ENCODE data around the gene MMP20. TPM values are rescaled to one million over a fixed set of nuclear protein-coding genes. Genes with fewer than 3 reads are reported as not detected.
A peak's percentile ranks its signal among the peaks of the same experiment; 100 is the strongest.

MMP20 gene
- total and polyA plus RNA-seq, 2 of the 13 experiments (the other 11 are each of a cell fraction or from before 2014, with no cell fraction given), result 0.05 TPM; not detected in 1

DNA sequence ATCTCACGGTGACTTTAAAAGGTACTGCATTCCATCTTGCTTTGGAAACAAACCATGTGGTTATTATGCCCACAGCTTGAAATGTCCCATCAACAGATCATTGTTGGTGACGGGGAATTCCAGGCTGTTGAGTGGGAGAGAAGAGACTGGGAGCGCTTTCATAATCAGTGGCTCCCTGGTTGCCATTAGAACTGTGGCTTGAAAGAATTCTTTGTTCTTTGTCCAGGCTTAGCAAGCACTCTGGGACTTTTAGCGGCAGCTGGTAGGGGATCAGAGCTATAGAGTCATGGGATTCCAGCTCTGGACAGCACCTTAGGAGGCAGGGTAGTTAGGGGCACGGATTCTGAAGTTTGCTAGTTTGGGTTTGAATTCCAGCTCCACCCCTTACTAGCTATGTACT is 22.0 kb downstream of the MMP20 start (continued):
- no peak for TF ChIP-seq ZNF773 (CRISPR knock-in tag; IDR thresholded peaks at IDR 0.05; ENCODE audit: borderline replicate concordance)
- TF ChIP-seq SP140L (CRISPR knock-in tag; IDR thresholded peaks at IDR 0.05; ENCODE audit: borderline replicate concordance), result no peak
- TF ChIP-seq HMG20B (CRISPR knock-in tag; conservative IDR thresholded peaks at IDR 0.05), result no peak; the same call in 1 of the 2 replicates
- no peak for TF ChIP-seq ZNF350 (CRISPR knock-in tag; IDR thresholded peaks at IDR 0.05; ENCODE audit: borderline replicate concordance, low read depth)
- TF ChIP-seq, protein P1, sequence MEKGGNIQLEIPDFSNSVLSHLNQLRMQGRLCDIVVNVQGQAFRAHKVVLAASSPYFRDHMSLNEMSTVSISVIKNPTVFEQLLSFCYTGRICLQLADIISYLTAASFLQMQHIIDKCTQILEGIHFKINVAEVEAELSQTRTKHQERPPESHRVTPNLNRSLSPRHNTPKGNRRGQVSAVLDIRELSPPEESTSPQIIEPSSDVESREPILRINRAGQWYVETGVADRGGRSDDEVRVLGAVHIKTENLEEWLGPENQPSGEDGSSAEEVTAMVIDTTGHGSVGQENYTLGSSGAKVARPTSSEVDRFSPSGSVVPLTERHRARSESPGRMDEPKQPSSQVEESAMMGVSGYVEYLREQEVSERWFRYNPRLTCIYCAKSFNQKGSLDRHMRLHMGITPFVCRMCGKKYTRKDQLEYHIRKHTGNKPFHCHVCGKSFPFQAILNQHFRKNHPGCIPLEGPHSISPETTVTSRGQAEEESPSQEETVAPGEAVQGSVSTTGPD (CRISPR knock-in tag; IDR thresholded peaks at IDR 0.05), result no peak
- TF ChIP-seq STAT5B (CRISPR knock-in tag; IDR thresholded peaks at IDR 0.05), result no peak
- TF ChIP-seq, protein P2, sequence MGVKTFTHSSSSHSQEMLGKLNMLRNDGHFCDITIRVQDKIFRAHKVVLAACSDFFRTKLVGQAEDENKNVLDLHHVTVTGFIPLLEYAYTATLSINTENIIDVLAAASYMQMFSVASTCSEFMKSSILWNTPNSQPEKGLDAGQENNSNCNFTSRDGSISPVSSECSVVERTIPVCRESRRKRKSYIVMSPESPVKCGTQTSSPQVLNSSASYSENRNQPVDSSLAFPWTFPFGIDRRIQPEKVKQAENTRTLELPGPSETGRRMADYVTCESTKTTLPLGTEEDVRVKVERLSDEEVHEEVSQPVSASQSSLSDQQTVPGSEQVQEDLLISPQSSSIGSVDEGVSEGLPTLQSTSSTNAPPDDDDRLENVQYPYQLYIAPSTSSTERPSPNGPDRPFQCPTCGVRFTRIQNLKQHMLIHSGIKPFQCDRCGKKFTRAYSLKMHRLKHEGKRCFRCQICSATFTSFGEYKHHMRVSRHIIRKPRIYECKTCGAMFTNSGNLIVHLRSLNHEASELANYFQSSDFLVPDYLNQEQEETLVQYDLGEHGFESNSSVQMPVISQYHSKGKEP (CRISPR knock-in tag; IDR thresholded peaks at IDR 0.05), result no peak
- no peak for TF ChIP-seq ZNF530 (CRISPR knock-in tag; IDR thresholded peaks at IDR 0.05; ENCODE audit: low read depth)
- peak; percentile 12; the same call in 1 of the 2 replicates for TF ChIP-seq CREB1 (IDR thresholded peaks at IDR 0.05)
- no peak for TF ChIP-seq CREB1 (CRISPR knock-in tag; IDR thresholded peaks at IDR 0.05)
- TF ChIP-seq HNRNPL (IDR thresholded peaks at IDR 0.05; ENCODE audit: low read depth, low read length), result no peak
- TF ChIP-seq RORA (CRISPR knock-in tag; IDR thresholded peaks at IDR 0.05), result no peak
- TF ChIP-seq, protein P3, sequence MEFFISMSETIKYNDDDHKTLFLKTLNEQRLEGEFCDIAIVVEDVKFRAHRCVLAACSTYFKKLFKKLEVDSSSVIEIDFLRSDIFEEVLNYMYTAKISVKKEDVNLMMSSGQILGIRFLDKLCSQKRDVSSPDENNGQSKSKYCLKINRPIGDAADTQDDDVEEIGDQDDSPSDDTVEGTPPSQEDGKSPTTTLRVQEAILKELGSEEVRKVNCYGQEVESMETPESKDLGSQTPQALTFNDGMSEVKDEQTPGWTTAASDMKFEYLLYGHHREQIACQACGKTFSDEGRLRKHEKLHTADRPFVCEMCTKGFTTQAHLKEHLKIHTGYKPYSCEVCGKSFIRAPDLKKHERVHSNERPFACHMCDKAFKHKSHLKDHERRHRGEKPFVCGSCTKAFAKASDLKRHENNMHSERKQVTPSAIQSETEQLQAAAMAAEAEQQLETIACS (CRISPR knock-in tag; IDR thresholded peaks at IDR 0.05), result no peak
- TF ChIP-seq, protein P4, sequence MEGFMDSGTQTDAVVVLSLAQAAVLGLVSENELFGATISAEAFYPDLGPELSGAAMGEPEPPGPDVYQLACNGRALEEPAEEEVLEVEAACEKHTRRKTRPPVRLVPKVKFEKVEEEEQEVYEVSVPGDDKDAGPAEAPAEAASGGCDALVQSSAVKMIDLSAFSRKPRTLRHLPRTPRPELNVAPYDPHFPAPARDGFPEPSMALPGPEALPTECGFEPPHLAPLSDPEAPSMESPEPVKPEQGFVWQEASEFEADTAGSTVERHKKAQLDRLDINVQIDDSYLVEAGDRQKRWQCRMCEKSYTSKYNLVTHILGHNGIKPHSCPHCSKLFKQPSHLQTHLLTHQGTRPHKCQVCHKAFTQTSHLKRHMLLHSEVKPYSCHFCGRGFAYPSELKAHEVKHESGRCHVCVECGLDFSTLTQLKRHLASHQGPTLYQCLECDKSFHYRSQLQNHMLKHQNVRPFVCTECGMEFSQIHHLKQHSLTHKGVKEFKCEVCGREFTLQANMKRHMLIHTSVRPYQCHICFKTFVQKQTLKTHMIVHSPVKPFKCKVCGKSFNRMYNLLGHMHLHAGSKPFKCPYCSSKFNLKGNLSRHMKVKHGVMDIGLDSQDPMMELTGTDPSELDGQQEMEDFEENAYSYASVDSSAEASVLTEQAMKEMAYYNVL (CRISPR knock-in tag; IDR thresholded peaks at IDR 0.05; ENCODE audit: borderline replicate concordance), result 0 out of 2 replicates have a peak, but pooled peaks have one; percentile 26
- no peak for TF ChIP-seq ARNTL (CRISPR knock-in tag; IDR thresholded peaks at IDR 0.05)
- peak; percentile 44; the same call in 1 of the 2 replicates for TF ChIP-seq EHMT2 (IDR thresholded peaks at IDR 0.05; ENCODE audit: borderline replicate concordance, low read depth, low read length)
- TF ChIP-seq, protein P5, sequence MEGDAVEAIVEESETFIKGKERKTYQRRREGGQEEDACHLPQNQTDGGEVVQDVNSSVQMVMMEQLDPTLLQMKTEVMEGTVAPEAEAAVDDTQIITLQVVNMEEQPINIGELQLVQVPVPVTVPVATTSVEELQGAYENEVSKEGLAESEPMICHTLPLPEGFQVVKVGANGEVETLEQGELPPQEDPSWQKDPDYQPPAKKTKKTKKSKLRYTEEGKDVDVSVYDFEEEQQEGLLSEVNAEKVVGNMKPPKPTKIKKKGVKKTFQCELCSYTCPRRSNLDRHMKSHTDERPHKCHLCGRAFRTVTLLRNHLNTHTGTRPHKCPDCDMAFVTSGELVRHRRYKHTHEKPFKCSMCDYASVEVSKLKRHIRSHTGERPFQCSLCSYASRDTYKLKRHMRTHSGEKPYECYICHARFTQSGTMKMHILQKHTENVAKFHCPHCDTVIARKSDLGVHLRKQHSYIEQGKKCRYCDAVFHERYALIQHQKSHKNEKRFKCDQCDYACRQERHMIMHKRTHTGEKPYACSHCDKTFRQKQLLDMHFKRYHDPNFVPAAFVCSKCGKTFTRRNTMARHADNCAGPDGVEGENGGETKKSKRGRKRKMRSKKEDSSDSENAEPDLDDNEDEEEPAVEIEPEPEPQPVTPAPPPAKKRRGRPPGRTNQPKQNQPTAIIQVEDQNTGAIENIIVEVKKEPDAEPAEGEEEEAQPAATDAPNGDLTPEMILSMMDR (CRISPR knock-in tag; IDR thresholded peaks at IDR 0.05), result no peak

Measured in HepG2 (cell line).